Activated naive CD8-positive, alpha-beta T cell (primary cell): ENCODE data around the gene HBEGF.

Experiments
- H3K27ac Mint-ChIP-seq: one replicate; pipeline ENCODE4 v1.8.0; 2021; ENCODE audit warnings: mixed read lengths
- H3K27me3 Mint-ChIP-seq: one replicate; pipeline ENCODE4 v1.8.0; 2021; ENCODE audit warnings: mixed read lengths
- H3K36me3 Mint-ChIP-seq: one replicate; pipeline ENCODE4 v1.8.0; 2021; ENCODE audit warnings: mixed read lengths
- H3K4me1 Mint-ChIP-seq: one replicate; pipeline ENCODE4 v1.8.0; 2021; ENCODE audit warnings: low read depth, mixed read lengths
- H3K4me3 Mint-ChIP-seq: one replicate; pipeline ENCODE4 v1.8.0; 2021; ENCODE audit warnings: mild to moderate bottlenecking, mixed read lengths
- H3K9me3 Mint-ChIP-seq: one replicate; pipeline ENCODE4 v1.8.0; 2021; ENCODE audit warnings: low read depth, mixed read lengths

HBEGF gene

DNA sequence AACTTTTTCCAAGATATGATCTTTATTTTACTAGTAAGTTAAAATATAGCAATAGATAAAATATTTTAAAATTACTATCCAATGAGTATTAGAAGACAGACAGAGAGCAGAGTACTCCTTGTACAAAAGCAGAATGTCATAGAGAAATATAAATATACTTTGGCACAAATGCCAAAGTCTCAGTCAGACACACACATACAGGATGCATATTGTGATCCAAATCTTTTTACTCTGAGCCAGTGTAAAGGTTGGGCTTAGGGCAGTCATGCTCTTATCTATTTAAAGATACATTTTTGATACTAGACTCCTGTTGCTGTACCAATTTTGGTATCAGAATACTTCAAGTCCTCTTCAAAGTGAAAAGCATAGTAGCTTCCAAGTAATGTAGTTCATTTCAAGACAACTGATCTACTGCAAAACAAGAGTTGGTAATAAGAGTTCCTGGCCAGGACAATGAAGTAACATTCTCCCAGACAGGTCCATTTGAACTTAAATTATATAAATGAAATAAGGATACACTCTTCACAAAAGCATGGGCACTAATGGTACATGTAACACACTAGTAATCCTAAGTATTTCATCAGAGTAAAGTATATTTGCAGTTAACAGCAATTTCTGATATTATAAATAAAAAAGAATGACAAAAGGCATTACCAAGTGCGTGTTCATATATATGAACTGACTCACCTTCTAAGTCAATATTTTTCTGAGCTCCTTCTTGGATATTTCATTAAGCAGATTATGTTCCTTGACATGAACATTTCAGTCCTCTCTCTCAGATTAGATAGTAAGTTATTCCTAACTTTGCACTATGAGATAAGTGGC is 54.0 kb downstream of the HBEGF start:
- H3K4me3 Mint-ChIP-seq: no peak overlapping the region
- H3K36me3 Mint-ChIP-seq: peaks cover 7% of the 10 kb centered on the region
- no peaks in the 10 kb centered on the region for H3K9me3 Mint-ChIP-seq
- H3K27ac Mint-ChIP-seq: no peak overlapping the region
- H3K27me3 Mint-ChIP-seq: no peaks in the 10 kb centered on the region
- peaks cover 61% of the 10 kb centered on the region for H3K4me1 Mint-ChIP-seq

DNA sequence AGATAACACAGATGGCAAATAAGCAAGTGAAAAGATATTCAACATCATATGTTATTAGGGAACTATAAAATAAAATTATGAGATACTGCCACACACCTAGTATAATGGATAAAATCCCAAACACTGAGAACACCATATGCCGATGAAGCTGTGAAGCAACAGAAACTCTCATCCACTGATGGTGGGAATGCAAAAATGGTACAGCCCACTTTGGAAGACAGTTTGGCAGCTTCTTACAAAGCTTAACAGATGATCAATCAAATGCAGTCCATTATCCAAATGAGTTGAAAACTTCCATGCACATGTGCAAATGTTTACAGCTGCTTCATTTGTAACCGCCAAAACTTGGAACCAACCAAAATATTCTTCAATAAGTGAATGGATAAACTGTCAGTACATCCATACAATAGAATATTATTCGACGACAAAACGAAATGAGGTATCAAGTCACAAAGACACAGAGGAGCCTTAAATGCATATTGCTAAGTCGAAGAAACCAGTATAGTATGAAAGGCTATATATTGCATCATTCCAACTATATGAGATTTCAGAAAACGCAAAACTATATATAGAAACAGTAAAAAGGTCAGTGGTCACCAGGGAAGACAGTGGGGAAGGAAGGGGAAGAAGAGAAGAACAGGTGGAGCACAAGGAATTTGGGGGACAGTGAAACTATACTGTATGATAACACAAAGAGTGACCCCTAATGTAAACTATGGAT is 58.4 kb downstream of the HBEGF start:
- H3K9me3 Mint-ChIP-seq: no peaks in the 10 kb centered on the region
- peaks cover 37% of the 10 kb centered on the region for H3K4me1 Mint-ChIP-seq
- no peaks in the 10 kb centered on the region for H3K27me3 Mint-ChIP-seq
- H3K4me3 Mint-ChIP-seq: no peak overlapping the region
- H3K36me3 Mint-ChIP-seq: peaks cover 6% of the 10 kb centered on the region
- no peak overlapping the region for H3K27ac Mint-ChIP-seq

DNA sequence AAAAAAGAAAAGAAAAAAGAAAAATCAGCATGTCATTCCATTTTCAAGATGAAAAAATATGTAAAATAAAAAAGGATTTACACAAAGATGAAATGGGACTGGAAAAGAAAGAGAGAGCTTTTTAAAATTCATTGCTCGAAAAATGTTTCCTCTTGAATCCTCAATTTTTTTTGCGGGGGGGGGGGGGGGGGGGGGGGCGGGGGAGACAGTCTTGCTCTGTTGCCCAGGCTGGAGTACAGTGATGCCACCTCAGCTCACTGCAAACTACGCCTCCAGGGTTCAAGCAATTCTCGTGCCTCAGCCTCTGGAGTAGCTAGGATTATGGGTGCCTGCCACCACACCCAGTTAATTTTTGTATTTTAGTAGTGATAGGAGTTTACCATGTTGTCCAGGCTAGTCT is 60.0 kb downstream of the HBEGF start:
- no peak overlapping the region for H3K27ac Mint-ChIP-seq
- H3K36me3 Mint-ChIP-seq: peaks cover 5% of the 10 kb centered on the region
- peaks cover 30% of the 10 kb centered on the region for H3K4me1 Mint-ChIP-seq
- no peaks in the 10 kb centered on the region for H3K27me3 Mint-ChIP-seq
- H3K9me3 Mint-ChIP-seq: no peaks in the 10 kb centered on the region
- H3K4me3 Mint-ChIP-seq: no peak overlapping the region

DNA sequence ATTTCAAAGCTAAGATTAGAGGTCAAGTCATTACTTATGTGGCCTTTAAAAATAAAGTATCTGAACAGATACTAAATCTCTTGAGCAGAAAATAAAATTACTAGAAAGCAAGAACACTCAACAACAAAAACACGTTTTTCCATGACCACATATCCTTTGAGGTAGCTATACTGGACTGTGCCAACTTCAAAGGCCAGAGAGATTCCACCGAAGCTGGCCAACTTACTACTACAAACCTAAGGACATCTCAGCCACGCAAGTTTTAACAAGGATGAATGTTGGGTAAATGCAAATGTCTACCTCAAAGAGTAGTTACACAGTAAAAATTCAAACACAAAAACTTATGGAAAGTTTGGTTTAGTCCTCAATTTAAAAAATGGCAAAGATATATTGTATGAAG is 62.4 kb downstream of the HBEGF start:
- no peak overlapping the region for H3K4me3 Mint-ChIP-seq
- no peak overlapping the region for H3K27ac Mint-ChIP-seq
- peaks cover 18% of the 10 kb centered on the region for H3K4me1 Mint-ChIP-seq
- no peaks in the 10 kb centered on the region for H3K9me3 Mint-ChIP-seq
- peaks cover 2% of the 10 kb centered on the region for H3K36me3 Mint-ChIP-seq
- no peaks in the 10 kb centered on the region for H3K27me3 Mint-ChIP-seq
